ENCODE data around the gene TNS3. TPM values are rescaled to one million over a fixed set of nuclear protein-coding genes. Genes with fewer than 3 reads are reported as not detected.

The TNS3 gene
- total and polyA plus RNA-seq, 2 donors (not counting 3 experiments of a cell fraction or from before 2014, with no cell fraction given) = 10.4 to 45.1 TPM

DNA sequence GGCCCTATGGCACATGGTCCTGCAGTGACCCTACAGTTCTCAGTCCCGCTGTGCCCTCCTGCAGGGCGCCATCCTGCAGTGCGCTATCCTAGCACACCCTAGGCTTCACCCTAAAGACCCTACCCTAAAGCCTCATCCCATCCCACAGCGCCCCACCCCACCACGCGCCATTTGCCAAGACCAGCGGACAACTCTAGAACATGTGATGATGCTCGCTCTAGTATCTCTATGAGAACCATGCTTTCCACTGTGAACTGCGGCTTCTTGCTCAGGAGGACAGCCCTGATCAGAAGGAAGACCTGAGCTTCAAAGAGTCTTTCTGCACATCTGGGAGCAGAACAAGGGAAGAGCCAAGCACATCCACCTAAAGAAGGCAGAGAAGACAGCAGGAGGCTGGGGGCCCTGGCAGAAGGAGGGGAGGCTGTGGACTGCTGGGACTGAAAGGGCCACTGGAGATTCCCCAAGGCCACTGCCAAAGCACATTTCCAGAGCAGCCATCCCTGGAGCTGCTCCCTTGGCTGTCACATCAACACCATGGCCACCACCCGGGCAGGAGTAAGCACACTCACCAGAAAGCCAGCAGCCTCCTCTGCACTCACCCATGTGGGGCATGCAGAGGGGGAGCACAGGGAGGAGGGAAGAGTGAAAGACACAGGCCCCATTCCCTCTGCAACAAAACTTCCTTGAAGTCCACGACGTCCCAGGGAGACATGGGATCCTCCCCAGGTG is 134.1 kb downstream of the TNS3 start:
- BruUV-seq (replicated peaks) = no TSS peak
- no peaks in the 10 kb centered on the region for H3K36me3 ChIP-seq (ENCODE audit: control insufficient read depth in 2 of 2, extremely low read depth in 1 of 2, insufficient read depth in 2 of 2, low read length in 2 of 2)
- TF ChIP-seq CTCF (IDR thresholded peaks at IDR 0.05; ENCODE audit: extremely low read depth in 1 of 2, insufficient read depth in 1 of 2, low read depth in 1 of 2, low read length in 2 of 2) = no peak
- no peak for TF ChIP-seq FOS (IDR thresholded peaks at IDR 0.05; ENCODE audit: borderline replicate concordance, insufficient read depth, low read length)
- no peak for TF ChIP-seq POLR2AphosphoS5 (IDR thresholded peaks at IDR 0.05; ENCODE audit: insufficient read depth, low read depth, low read length)
- TF ChIP-seq GATA2 (IDR thresholded peaks at IDR 0.05; ENCODE audit: insufficient read depth, insufficient read length, low read depth, low read length) = no peak
- no peak for TF ChIP-seq MYC (IDR thresholded peaks at IDR 0.05; ENCODE audit: low read depth, low read length)
- no peak for TF ChIP-seq EZH2 (IDR thresholded peaks at IDR 0.05; ENCODE audit: borderline replicate concordance, low read depth, low read length, severe bottlenecking)
- TF ChIP-seq, protein P1, sequence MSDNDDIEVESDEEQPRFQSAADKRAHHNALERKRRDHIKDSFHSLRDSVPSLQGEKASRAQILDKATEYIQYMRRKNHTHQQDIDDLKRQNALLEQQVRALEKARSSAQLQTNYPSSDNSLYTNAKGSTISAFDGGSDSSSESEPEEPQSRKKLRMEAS (IDR thresholded peaks at IDR 0.05; ENCODE audit: insufficient read depth, insufficient read length) = no peak
- no peak for TF ChIP-seq POLR2A (IDR thresholded peaks at IDR 0.05; ENCODE audit: low read depth, low read length)
- TF ChIP-seq JUN (IDR thresholded peaks at IDR 0.05; ENCODE audit: borderline replicate concordance, insufficient read depth, insufficient read length, low read depth) = no peak
- no peak overlapping the region for H3K9ac ChIP-seq (replicated peaks; ENCODE audit: extremely low read depth, insufficient read depth, low read length)
- H3K4me1 ChIP-seq (ENCODE audit: control insufficient read depth, extremely low read depth, insufficient read depth, low read length) = peaks cover 15% of the 10 kb centered on the region
- dilution Hi-C loops (cut with MboI; ENCODE audit: extremely low pct_ligation_motif_present, low sequenced_read_pairs) (no loop called here), intact Hi-C loops (cut with micrococcal nuclease) (no loop called here)
- H3K79me2 ChIP-seq (ENCODE audit: control insufficient read depth, insufficient read depth, low read length) = peaks cover 72% of the 10 kb centered on the region
- H3K9me1 ChIP-seq (replicated peaks; ENCODE audit: control insufficient read depth, extremely low read depth, insufficient read depth, low read length) = no peaks in the 10 kb centered on the region
- no peak overlapping the region for H3K27ac ChIP-seq (ENCODE audit: insufficient read depth, low read depth, low read length)
- CTCF ChIA-PET = interaction anchor here (0.7 to 4.4 kb wide), 3 partner anchors 10 to 371 kb away, joined by 3 to 27 read pairs (median 4); no protein-coding TSS in a partner anchor
- H2AFZ ChIP-seq (ENCODE audit: low read depth, low read length) = no peak overlapping the region
- H3K4me3 ChIP-seq (replicated peaks in 1 of 3; ENCODE audit: insufficient read depth in 1 of 3, low read depth in 1 of 3, low read length in 3 of 3) = no peak overlapping the region
- no peak for FAIRE-seq
- POLR2A ChIA-PET = no interaction called here
- no peaks in the 10 kb centered on the region for H3K27me3 ChIP-seq (ENCODE audit: control insufficient read depth in 2 of 2, insufficient read depth in 2 of 2, low read length in 2 of 2)
- no peaks in the 10 kb centered on the region for H4K20me1 ChIP-seq (replicated peaks; ENCODE audit: control insufficient read depth, extremely low read depth, insufficient read depth, low read length)
- DNase-seq (ENCODE audit: low read depth, low spot score) = no peak
- H3K4me2 ChIP-seq (ENCODE audit: insufficient read depth, low read length) = no peak overlapping the region
- no peaks in the 10 kb centered on the region for H3K9me3 ChIP-seq (replicated peaks; ENCODE audit: control insufficient read depth, insufficient read depth, low read length)

All from endothelial cell of umbilical vein (primary cell).